Fibroblast of the aortic adventitia (primary cell): ENCODE results near the gene RBMS3. TPM values are rescaled to one million over a fixed set of nuclear protein-coding genes. Genes with fewer than 3 reads are reported as not detected.
A peak's percentile ranks its signal among the peaks of the same experiment; 100 is the strongest.

ENCODE experiments used
- DNase-seq: peaks from one replicate; pipeline ENCODE4 v3.0.0-alpha.2; 2010; ENCODE audit warnings: low read depth
- H3K4me3 ChIP-seq: 2 replicates; pipeline ENCODE4 v1.5.1; 2011; ENCODE audit warnings: low read depth, mild to moderate bottlenecking, control low read depth, low read length, moderate library complexity
- CTCF ChIP-seq: IDR thresholded peaks from 2 replicates; pipeline ENCODE4 v1.5.1; 2011; ENCODE audit warnings: mild to moderate bottlenecking, low read length, control low read depth, inconsistent platforms; ENCODE audit not compliant: insufficient read depth
- total RNA-seq: library from RNA; depleted of rRNA; stranded (reverse); fragments of >200 nt; gene quantifications from 2 replicates; pipeline ENCODE4 v1.2.3, GENCODE V29; 2012; ENCODE audit warnings: low replicate concordance

Gene RBMS3
- total RNA-seq, 1 donor: 84.1 TPM

DNA sequence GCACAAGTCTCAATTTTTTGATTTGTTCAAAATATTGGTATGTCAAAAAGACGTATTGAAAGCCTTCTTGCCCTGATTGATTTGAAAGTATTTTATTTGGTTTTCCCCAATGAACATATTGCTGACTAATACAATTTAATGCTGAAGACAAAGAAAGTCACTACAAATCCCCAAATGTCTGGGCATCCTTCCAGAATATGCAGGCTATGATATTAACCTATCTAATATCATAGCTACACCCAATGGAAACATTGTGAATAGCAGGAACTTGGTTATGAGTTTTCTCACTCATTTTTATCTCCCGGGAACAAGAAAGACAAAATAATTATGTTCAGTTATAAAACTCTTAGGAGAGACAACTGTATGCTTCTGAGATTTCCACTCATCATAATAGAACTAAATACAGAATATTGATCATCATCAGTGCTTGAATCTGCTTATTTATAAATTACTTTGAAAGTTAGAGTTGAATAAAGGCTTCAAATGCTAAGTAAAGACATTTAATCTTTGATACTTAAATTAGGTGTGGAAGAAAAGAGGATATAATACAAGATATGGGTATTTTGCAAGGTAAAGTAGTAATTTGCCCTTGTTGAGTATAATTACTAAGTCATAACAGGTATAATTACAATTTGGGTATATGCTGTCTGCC is 483.9 kb downstream of the RBMS3 start:
- H3K4me3 ChIP-seq: no peak overlapping the region
- peak; percentile 96 for DNase-seq
- peak; percentile 79 for TF ChIP-seq CTCF

DNA sequence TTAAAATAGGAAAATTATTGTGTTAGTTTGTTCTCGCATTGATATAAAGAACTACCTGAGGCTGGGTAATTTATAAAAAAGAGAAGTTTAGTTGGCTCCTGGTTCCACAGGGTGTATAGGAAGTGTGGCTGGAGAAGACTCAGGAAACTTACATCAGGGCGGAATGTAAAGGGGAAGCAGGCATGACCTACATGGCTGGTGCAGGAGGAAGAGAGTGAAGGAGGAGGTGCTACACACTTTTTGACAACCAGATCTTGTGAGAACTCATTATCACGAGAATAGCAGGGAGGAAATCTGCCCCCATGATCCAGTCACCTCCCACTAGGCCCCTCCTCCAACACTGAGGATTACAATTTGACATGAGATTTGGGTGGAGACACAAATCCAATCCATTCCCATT is 490.7 kb downstream of the RBMS3 start:
- TF ChIP-seq CTCF: no peak
- no peak for DNase-seq
- H3K4me3 ChIP-seq: no peak overlapping the region

DNA sequence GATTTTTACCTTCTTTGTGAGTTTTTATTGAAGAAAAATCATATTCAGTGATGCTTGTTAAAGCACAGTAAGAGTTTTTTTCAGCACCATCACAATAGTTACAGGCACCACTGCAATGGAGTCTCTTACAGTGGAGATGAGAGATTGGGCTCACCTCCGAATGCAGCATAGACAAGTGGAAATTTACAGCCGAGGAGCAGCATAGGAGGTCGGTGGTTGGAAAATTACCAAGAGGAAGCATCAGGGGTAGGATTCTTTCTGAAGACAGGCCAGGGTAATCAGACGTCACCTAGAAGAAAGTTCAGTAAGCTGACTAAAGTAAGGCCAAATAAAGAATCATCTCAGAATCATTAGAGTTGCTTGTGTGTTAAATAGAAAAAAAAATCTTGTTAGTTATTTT is 491.6 kb downstream of the RBMS3 start:
- no peak for DNase-seq
- H3K4me3 ChIP-seq: no peak overlapping the region
- no peak for TF ChIP-seq CTCF

DNA sequence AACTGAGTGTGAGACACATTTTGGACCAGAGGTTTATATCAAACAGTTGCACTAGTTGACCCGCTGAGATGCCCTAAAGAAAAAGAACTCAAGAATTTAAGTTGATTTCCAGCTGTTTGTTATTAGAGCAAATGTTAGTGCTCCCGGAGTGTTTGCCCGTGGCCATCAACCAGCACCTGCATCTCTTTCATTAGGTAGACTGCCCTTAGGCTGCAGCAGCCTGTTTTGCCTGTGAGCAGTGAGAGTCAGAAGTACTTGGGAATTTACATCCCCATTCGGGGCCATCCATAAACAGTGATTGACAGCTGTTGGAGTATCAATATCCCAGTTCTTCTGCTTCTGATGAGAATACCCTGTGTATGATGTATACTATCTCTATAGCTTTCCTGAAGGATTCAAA is 492.6 kb downstream of the RBMS3 start:
- no peak overlapping the region for H3K4me3 ChIP-seq
- no peak for DNase-seq
- no peak for TF ChIP-seq CTCF

- DNase-seq: peak; percentile 60
Measured at GRCh38 chr3:29775340-29775739, 494.5 kb downstream of the RBMS3 start.

GRCh38 chr3:29777869-29778268 is 497.0 kb downstream of the RBMS3 start:
- TF ChIP-seq CTCF: no peak
- DNase-seq: no peak
- no peak overlapping the region for H3K4me3 ChIP-seq

More at GRCh38 chr3:29775340-29775739, 494.5 kb downstream of the RBMS3 start:
- no peak overlapping the region for H3K4me3 ChIP-seq
- no peak for TF ChIP-seq CTCF

DNA sequence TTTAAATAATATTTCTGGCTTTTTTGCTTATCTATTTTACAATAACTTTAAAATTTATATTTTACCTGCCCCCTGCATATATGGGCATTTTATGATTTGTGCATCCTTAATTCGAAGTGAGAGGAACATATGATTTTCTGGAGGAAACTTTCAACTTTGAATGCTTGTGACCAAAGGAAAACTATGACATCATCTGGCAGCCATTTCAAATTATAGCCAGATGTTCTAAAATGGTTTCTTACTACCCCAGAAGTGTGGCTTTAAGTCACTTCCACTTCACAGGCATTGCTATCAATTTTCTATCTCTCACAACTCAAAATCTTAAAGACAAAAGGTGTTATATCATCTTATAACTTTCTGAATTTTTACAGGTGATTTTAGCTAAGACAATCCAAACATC is 508.8 kb downstream of the RBMS3 start:
- peak; percentile 22 for DNase-seq
- no peak for TF ChIP-seq CTCF
- no peak overlapping the region for H3K4me3 ChIP-seq
